Measurements from ENCODE around the gene RPL19.

Gene RPL19

DNA sequence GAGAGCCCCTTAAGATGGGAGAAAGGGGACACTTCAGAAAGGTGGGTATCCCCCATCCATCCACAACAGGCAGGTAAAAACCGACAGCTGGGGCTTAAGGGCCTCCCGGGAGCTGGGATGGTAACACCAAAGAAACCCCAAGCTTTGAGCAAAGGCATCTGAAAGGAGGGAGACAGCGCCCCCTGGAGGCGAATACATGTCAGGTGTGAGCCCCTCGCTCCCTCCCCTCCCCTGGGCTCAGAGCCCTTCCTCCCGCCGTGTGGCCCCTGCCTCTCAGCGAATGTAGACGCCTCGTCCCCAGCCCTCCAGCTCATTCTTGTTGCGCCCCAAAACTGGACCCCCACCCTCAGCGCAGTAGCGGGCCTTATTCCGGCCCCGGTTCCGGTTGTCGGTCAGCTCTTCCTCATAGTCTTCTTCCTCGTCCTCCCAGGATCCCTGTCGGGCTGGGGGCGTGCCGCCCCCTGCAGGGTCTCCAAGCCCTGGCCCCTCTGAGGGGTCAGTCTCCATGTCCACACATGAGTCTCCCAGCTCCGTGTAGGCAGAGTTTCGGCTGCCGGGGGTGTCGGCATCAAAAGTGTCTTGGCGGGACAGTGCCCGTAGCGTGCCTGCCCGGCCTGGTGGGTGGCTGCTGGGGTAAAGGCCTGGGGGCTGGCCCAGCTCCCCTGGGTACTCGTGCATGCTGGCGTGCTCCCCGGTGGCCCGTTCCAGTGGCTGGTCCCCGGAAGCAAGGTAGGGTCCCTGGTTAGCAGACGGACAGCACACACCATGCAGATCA, 25.0 kb upstream of the RPL19 start:
- ChIA-PET POLR2A (interaction anchor here (0.9 to 1.2 kb wide), 2 partner anchors 25 kb away, joined by 3 to 4 read pairs; partner anchors contain the start of gene RPL19), CTCF (interaction anchor here (0.8 to 7.5 kb wide), 36 partner anchors 8 to 440 kb away, joined by 3 to 208 read pairs (median 5); partner anchors contain the start of genes ARL5C, PLXDC1, RPL19 and STAC2)
- H3K4me3 ChIP-seq (ENCODE audit: low read depth, low read length) = no peak overlapping the region
- no peak for DNase-seq (ENCODE audit: low read depth, low spot score)
- TF ChIP-seq, protein P1, sequence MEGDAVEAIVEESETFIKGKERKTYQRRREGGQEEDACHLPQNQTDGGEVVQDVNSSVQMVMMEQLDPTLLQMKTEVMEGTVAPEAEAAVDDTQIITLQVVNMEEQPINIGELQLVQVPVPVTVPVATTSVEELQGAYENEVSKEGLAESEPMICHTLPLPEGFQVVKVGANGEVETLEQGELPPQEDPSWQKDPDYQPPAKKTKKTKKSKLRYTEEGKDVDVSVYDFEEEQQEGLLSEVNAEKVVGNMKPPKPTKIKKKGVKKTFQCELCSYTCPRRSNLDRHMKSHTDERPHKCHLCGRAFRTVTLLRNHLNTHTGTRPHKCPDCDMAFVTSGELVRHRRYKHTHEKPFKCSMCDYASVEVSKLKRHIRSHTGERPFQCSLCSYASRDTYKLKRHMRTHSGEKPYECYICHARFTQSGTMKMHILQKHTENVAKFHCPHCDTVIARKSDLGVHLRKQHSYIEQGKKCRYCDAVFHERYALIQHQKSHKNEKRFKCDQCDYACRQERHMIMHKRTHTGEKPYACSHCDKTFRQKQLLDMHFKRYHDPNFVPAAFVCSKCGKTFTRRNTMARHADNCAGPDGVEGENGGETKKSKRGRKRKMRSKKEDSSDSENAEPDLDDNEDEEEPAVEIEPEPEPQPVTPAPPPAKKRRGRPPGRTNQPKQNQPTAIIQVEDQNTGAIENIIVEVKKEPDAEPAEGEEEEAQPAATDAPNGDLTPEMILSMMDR (IDR thresholded peaks at IDR 0.05; ENCODE audit: insufficient read depth, low read length, missing control alignments) = peak; percentile 87

DNA sequence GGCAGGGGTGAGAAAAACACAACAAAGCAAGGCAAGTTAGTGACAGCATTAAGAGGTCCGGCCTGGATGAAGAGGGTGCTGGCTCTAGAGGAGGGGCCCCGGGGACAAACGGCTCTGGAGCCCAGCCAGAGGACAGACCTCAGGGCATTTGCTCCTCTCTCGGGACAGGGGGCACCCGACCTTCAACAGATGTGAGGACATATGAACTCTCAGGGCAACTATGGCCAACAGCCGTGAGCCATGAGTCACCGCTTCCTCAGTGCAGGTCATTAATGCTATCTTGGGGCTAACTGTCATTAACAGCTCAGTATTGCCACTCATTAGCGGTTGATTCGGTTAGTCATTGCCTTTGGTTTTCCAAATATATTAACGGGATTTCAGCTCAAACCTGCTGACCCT, 24.4 kb upstream of the RPL19 start:
- DNase-seq (ENCODE audit: low read depth, low spot score) = no peak
- CTCF ChIA-PET = interaction anchor here (1.2 to 7.5 kb wide), 18 partner anchors 8 to 255 kb away, joined by 3 to 208 read pairs (median 10); partner anchors contain the start of genes ARL5C, PLXDC1, RPL19 and STAC2
- no peak overlapping the region for H3K4me3 ChIP-seq (ENCODE audit: low read depth, low read length)
- TF ChIP-seq, protein P1 (IDR thresholded peaks at IDR 0.05; ENCODE audit: insufficient read depth, low read length, missing control alignments) = no peak
- POLR2A ChIA-PET = interaction anchor here (0.9 kb wide), 1 partner anchor 24 kb away, joined by 3 read pairs; the partner anchor contains the start of gene RPL19

GRCh38 chr17:39177256-39177655, 22.8 kb upstream of the RPL19 start:
- DNase-seq (ENCODE audit: low read depth, low spot score) = no peak
- ChIA-PET POLR2A (no interaction called here), CTCF (interaction anchor here (2.6 to 7.5 kb wide), 5 partner anchors 9 to 196 kb away, joined by 10 to 208 read pairs (median 76); partner anchors contain the start of gene ARL5C)
- no peak overlapping the region for H3K4me3 ChIP-seq (ENCODE audit: low read depth, low read length)
- TF ChIP-seq, protein P1 (IDR thresholded peaks at IDR 0.05; ENCODE audit: insufficient read depth, low read length, missing control alignments) = no peak

- POLR2A ChIA-PET = no interaction called here
- TF ChIP-seq, protein P1 (IDR thresholded peaks at IDR 0.05; ENCODE audit: insufficient read depth, low read length, missing control alignments) = no peak
- DNase-seq (ENCODE audit: low read depth, low spot score) = no peak
- H3K4me3 ChIP-seq (ENCODE audit: low read depth, low read length) = no peak overlapping the region
- CTCF ChIA-PET = interaction anchor here (2.2 to 7.5 kb wide), 4 partner anchors 9 to 195 kb away, joined by 8 to 208 read pairs (median 43); partner anchors contain the start of gene ARL5C
Observed at GRCh38 chr17:39178536-39178935, 21.5 kb upstream of the RPL19 start.

GRCh38 chr17:39181303-39181702, 18.8 kb upstream of the RPL19 start:
- ChIA-PET CTCF (interaction anchor here (0.9 kb wide), 1 partner anchor 16 kb away, joined by 4 read pairs; the partner anchor contains the start of gene ARL5C), POLR2A (no interaction called here)
- TF ChIP-seq, protein P1 (IDR thresholded peaks at IDR 0.05; ENCODE audit: insufficient read depth, low read length, missing control alignments) = no peak
- no peak overlapping the region for H3K4me3 ChIP-seq (ENCODE audit: low read depth, low read length)
- DNase-seq (ENCODE audit: low read depth, low spot score) = no peak

- CTCF ChIA-PET = interaction anchor here (1.0 to 2.2 kb wide), 7 partner anchors 9 to 200 kb away, joined by 3 to 27 read pairs (median 6); no protein-coding TSS in a partner anchor
- DNase-seq (ENCODE audit: low read depth, low spot score) = no peak
- TF ChIP-seq, protein P1 (IDR thresholded peaks at IDR 0.05; ENCODE audit: insufficient read depth, low read length, missing control alignments) = no peak
- no peak overlapping the region for H3K4me3 ChIP-seq (ENCODE audit: low read depth, low read length)
- POLR2A ChIA-PET = no interaction called here
Observed at GRCh38 chr17:39183045-39183444, 17.0 kb upstream of the RPL19 start.

All from AG04449 (cell line).